Endothelial cell of umbilical vein (primary cell): ENCODE measurements around the gene DTX3. TPM values are rescaled to one million over a fixed set of nuclear protein-coding genes. Genes with fewer than 3 reads are reported as not detected.

Experiments
- BruUV-seq: library from RNA; stranded (reverse); fragments of 400-500 nt; replicated peaks from 2 replicates; lab custom pipeline; 2021; lab: Mats Ljungman, UMichigan
- CTCF ChIA-PET: fragments of 300-600, 350-600 bp; sonication (Branson Sonifier 250); formaldehyde crosslinking; loops from one replicate; lab custom pipeline; 2021; ENCODE audit warnings: antibody characterized with exemption, inconsistent platforms; lab: Charles Lee
- POLR2A ChIA-PET: fragments of 300-600, 350-600 bp; sonication (Branson Sonifier 250); formaldehyde crosslinking; loops from one replicate; lab custom pipeline; 2021; ENCODE audit warnings: antibody characterized with exemption, inconsistent platforms; lab: Charles Lee
- DNase-seq: peaks from one replicate; pipeline ENCODE4 v3.0.0-alpha.2; 2011; ENCODE audit warnings: low read depth, low spot score
- FAIRE-seq: peaks from 2 replicates; lab custom pipeline; 2011; peaks lifted over from hg19 to GRCh38; lab: Jason Lieb, UNC
- H2AFZ ChIP-seq: 2 replicates; pipeline ENCODE4 v1.6.0; 2012; ENCODE audit warnings: low read depth, low read length, control low read depth, inconsistent platforms
- H3K27ac ChIP-seq: 2 replicates; pipeline ENCODE4 v1.5.1; 2011; ENCODE audit warnings: low read depth, mild to moderate bottlenecking, control low read depth, low read length, moderate library complexity; ENCODE audit not compliant: insufficient read depth
- H3K27me3 ChIP-seq, 2 experiments: 2 replicates each; pipeline versions ENCODE4 v1.6.0 to v1.6.1; 2011; ENCODE audit warnings: low read length in 2 of 2, mixed read lengths in 1 of 2; ENCODE audit not compliant: control insufficient read depth in 2 of 2, insufficient read depth in 2 of 2
- H3K36me3 ChIP-seq, 2 experiments: 2 replicates in 1 of 2; 3 replicates in 1 of 2; pipeline ENCODE4 v1.5.1; 2011; ENCODE audit warnings: low read length in 2 of 2, mild to moderate bottlenecking in 1 of 2, moderate library complexity in 1 of 2; ENCODE audit not compliant: control insufficient read depth in 2 of 2, insufficient read depth in 2 of 2; ENCODE audit errors: extremely low read depth in 1 of 2
- H3K4me1 ChIP-seq: 3 replicates; pipeline ENCODE4 v1.5.1; 2011; ENCODE audit warnings: mild to moderate bottlenecking, low read length; ENCODE audit not compliant: control insufficient read depth, insufficient read depth; ENCODE audit errors: extremely low read depth
- H3K4me2 ChIP-seq: 2 replicates; pipeline ENCODE4 v1.6.1; 2011; ENCODE audit warnings: low read length, control low read depth, mixed read lengths; ENCODE audit not compliant: insufficient read depth
- H3K4me3 ChIP-seq, 3 experiments: fragments of 200-600 bp in 1 of 3; sonication (generic), shearing (Covaris generic) in 1 of 3; replicated peaks in 1 of 3; 2 replicates each; pipeline ENCODE4 v1.5.1; 2011 to 2016; ENCODE audit warnings: control low read depth in 3 of 3, low read length in 3 of 3, mild to moderate bottlenecking in 2 of 3, inconsistent platforms in 1 of 3, low read depth in 1 of 3, moderate library complexity in 1 of 3; ENCODE audit not compliant: insufficient read depth in 1 of 3
- H3K79me2 ChIP-seq: 2 replicates; pipeline ENCODE4 v1.6.0; 2012; ENCODE audit warnings: low read length, inconsistent platforms; ENCODE audit not compliant: control insufficient read depth, insufficient read depth
- H3K9ac ChIP-seq: replicated peaks from 2 replicates; pipeline ENCODE3; 2011; ENCODE audit warnings: low read length, control low read depth; ENCODE audit not compliant: insufficient read depth; ENCODE audit errors: extremely low read depth
- H3K9me1 ChIP-seq: replicated peaks from 3 replicates; pipeline ENCODE4 v1.6.0; 2011; ENCODE audit warnings: mild to moderate bottlenecking, low read length; ENCODE audit not compliant: control insufficient read depth, insufficient read depth; ENCODE audit errors: extremely low read depth
- H3K9me3 ChIP-seq: replicated peaks from 2 replicates; pipeline ENCODE4 v1.5.1; 2012; ENCODE audit warnings: low read length, inconsistent platforms; ENCODE audit not compliant: control insufficient read depth, insufficient read depth
- H4K20me1 ChIP-seq: replicated peaks from 2 replicates; pipeline ENCODE3; 2011; ENCODE audit warnings: mild to moderate bottlenecking, low read length; ENCODE audit not compliant: control insufficient read depth, insufficient read depth; ENCODE audit errors: extremely low read depth
- EZH2 ChIP-seq: IDR thresholded peaks from 2 replicates; pipeline ENCODE4 v1.6.1; 2012; ENCODE audit warnings: borderline replicate concordance, low read depth, mild to moderate bottlenecking, moderate library complexity, low read length, inconsistent platforms; ENCODE audit not compliant: severe bottlenecking
- GATA2 ChIP-seq: IDR thresholded peaks from 2 replicates; pipeline ENCODE4 v1.7.0; 2011; ENCODE audit warnings: low read depth, mild to moderate bottlenecking, moderate library complexity, mixed read lengths, low read length; ENCODE audit not compliant: insufficient read length, insufficient read depth
- JUN ChIP-seq: IDR thresholded peaks from 2 replicates; pipeline ENCODE4 v1.6.1; 2011; ENCODE audit warnings: borderline replicate concordance, low read depth; ENCODE audit not compliant: insufficient read length, insufficient read depth
- MYC ChIP-seq: IDR thresholded peaks from one replicate; pipeline ENCODE4 v1.6.1; 2011; ENCODE audit warnings: mild to moderate bottlenecking, low read depth, low read length
- POLR2A ChIP-seq: IDR thresholded peaks from 2 replicates; pipeline ENCODE4 v1.6.1; 2012; ENCODE audit warnings: low read depth, mild to moderate bottlenecking, control low read depth, low read length
- POLR2AphosphoS5 ChIP-seq: IDR thresholded peaks from 2 replicates; pipeline ENCODE4 v1.6.1; 2012; ENCODE audit warnings: low read depth, mild to moderate bottlenecking, control low read depth, low read length, moderate library complexity; ENCODE audit not compliant: insufficient read depth
- dilution Hi-C: fragments of 300-500 bp; cut with MboI; formaldehyde crosslinking; loops from one replicate; pipeline ENCODE4 v1.15.0; 2019; ENCODE audit warnings: low sequenced_read_pairs; ENCODE audit not compliant: extremely low pct_ligation_motif_present
- intact Hi-C: fragments of 100-400 bp; cut with micrococcal nuclease; formaldehyde crosslinking; loops from one replicate; pipeline ENCODE4 v1.10.0; 2022
- polyA plus RNA-seq, 4 experiments: library from polyadenylated mRNA; depleted of rRNA in 3 of 4; stranded (reverse) in 3 of 4; unstranded in 1 of 4; fragments of >200 nt; gene quantifications; 2 replicates each; pipeline versions ENCODE4 v1.2.1 to v1.2.3, GENCODE V29; 2011 to 2012; ENCODE audit warnings: missing spikeins in 1 of 4
- total RNA-seq: library from RNA; stranded (reverse); gene quantifications from 2 replicates; pipeline ENCODE4 v1.2.3, GENCODE V29; 2021
- TF ChIP-seq, protein P1 (sequence below), 2 donors: IDR thresholded peaks; 1 replicate in 1 of 2; 2 replicates in 1 of 2; pipeline ENCODE4 v1.5.1; 2011; ENCODE audit warnings: low read length in 2 of 2, mild to moderate bottlenecking in 2 of 2, moderate library complexity in 2 of 2, control low read depth in 1 of 2, inconsistent platforms in 1 of 2, low read depth in 1 of 2; ENCODE audit not compliant: insufficient read depth in 1 of 2; ENCODE audit errors: extremely low read depth in 1 of 2
- TF ChIP-seq, protein P2 (sequence below): IDR thresholded peaks from 2 replicates; pipeline ENCODE4 v1.6.1; 2011; ENCODE audit not compliant: insufficient read depth, insufficient read length

DTX3 gene
- total and polyA plus RNA-seq, 2 donors (not counting 3 experiments of a cell fraction or from before 2014, with no cell fraction given): 34.5 to 51.4 TPM

DNA sequence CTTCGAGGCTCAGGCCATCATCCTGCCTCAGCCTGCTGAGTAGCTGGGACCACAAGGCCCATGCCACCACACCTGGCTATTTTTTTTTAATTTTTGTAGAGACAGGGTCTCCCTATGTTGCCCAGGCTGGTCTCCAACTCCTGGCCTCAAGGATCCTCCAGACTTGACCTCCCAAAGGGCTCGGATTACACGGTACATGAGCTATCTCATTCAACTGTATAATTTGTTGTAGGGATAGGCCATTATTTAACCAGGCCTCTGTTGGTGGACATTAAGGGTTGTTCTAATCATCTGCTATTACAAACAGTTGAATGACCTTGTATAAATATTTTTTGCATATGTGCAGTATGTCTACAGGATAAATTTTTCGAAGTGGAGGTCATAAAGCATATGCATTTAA lies 45.8 kb upstream of the DTX3 start:
- ChIA-PET CTCF (interaction anchor here (1.2 kb wide), 1 partner anchor 25 kb away, joined by 3 read pairs; no protein-coding TSS in a partner anchor), POLR2A (no interaction called here)
- TF ChIP-seq, protein P1, sequence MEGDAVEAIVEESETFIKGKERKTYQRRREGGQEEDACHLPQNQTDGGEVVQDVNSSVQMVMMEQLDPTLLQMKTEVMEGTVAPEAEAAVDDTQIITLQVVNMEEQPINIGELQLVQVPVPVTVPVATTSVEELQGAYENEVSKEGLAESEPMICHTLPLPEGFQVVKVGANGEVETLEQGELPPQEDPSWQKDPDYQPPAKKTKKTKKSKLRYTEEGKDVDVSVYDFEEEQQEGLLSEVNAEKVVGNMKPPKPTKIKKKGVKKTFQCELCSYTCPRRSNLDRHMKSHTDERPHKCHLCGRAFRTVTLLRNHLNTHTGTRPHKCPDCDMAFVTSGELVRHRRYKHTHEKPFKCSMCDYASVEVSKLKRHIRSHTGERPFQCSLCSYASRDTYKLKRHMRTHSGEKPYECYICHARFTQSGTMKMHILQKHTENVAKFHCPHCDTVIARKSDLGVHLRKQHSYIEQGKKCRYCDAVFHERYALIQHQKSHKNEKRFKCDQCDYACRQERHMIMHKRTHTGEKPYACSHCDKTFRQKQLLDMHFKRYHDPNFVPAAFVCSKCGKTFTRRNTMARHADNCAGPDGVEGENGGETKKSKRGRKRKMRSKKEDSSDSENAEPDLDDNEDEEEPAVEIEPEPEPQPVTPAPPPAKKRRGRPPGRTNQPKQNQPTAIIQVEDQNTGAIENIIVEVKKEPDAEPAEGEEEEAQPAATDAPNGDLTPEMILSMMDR (IDR thresholded peaks at IDR 0.05; ENCODE audit: extremely low read depth in 1 of 2, insufficient read depth in 1 of 2, low read depth in 1 of 2, low read length in 2 of 2): no peak
- TF ChIP-seq POLR2A: no peak
- TF ChIP-seq MYC: no peak
- no peak for TF ChIP-seq GATA2
- H4K20me1 ChIP-seq: no peaks in the 10 kb centered on the region
- H3K36me3 ChIP-seq: no peaks in the 10 kb centered on the region
- no peaks in the 10 kb centered on the region for H3K79me2 ChIP-seq
- peaks cover 13 to 14% of the 10 kb centered on the region in 2 experiments for H3K27me3 ChIP-seq
- no peaks in the 10 kb centered on the region for H3K9me1 ChIP-seq
- H2AFZ ChIP-seq: no peak overlapping the region
- intact Hi-C loops: no loop called here
- H3K4me3 ChIP-seq: no peak overlapping the region
- H3K9ac ChIP-seq: no peak overlapping the region
- H3K4me1 ChIP-seq: no peaks in the 10 kb centered on the region
- BruUV-seq: no TSS peak
- DNase-seq (no peak), FAIRE-seq (no peak)
- no peak overlapping the region for H3K4me2 ChIP-seq
- H3K27ac ChIP-seq: no peak overlapping the region
- dilution Hi-C loops: no loop called here
- H3K9me3 ChIP-seq: no peaks in the 10 kb centered on the region

DNA sequence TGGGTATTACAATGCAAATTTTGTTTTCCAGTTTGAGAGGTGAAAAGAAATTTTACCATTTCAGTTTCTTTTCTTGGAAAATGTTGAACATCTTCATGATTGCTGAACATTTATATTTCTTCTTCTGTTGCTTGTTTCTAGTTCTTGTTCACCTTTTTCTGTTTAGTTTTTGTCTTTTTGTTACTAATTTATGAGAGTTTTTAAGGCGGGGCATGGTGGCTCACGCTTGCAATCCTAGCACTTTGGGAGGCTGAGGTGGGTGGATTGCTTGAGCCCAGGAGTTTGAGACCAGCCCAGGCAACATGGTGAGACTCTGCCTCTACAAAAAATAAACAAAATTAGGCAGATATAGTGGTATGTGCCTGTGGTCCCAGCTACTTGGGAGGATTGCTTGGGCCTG lies 44.1 kb upstream of the DTX3 start:
- H3K36me3 ChIP-seq: no peaks in the 10 kb centered on the region
- H3K79me2 ChIP-seq: no peaks in the 10 kb centered on the region
- dilution Hi-C loops: no loop called here
- DNase-seq (no peak), FAIRE-seq (no peak)
- no peak overlapping the region for H3K4me2 ChIP-seq
- ChIA-PET CTCF (no interaction called here), POLR2A (no interaction called here)
- no peaks in the 10 kb centered on the region for H3K4me1 ChIP-seq
- no peak overlapping the region for H2AFZ ChIP-seq
- TF ChIP-seq, protein P2, sequence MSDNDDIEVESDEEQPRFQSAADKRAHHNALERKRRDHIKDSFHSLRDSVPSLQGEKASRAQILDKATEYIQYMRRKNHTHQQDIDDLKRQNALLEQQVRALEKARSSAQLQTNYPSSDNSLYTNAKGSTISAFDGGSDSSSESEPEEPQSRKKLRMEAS: no peak
- TF ChIP-seq MYC (no peak), JUN (no peak), POLR2AphosphoS5 (no peak), POLR2A (no peak), EZH2 (no peak), GATA2 (no peak)
- TF ChIP-seq, protein P1 (IDR thresholded peaks at IDR 0.05; ENCODE audit: extremely low read depth in 1 of 2, insufficient read depth in 1 of 2, low read depth in 1 of 2, low read length in 2 of 2): no peak
- H4K20me1 ChIP-seq: no peaks in the 10 kb centered on the region
- H3K9ac ChIP-seq: no peak overlapping the region
- H3K4me3 ChIP-seq: no peak overlapping the region
- no peak overlapping the region for H3K27ac ChIP-seq
- no TSS peak for BruUV-seq
- H3K9me1 ChIP-seq: no peaks in the 10 kb centered on the region
- intact Hi-C loops: no loop called here
- peaks cover 7 to 9% of the 10 kb centered on the region in 2 experiments for H3K27me3 ChIP-seq
- H3K9me3 ChIP-seq: no peaks in the 10 kb centered on the region
